ENCODE results near the gene WDR5.

DNA sequence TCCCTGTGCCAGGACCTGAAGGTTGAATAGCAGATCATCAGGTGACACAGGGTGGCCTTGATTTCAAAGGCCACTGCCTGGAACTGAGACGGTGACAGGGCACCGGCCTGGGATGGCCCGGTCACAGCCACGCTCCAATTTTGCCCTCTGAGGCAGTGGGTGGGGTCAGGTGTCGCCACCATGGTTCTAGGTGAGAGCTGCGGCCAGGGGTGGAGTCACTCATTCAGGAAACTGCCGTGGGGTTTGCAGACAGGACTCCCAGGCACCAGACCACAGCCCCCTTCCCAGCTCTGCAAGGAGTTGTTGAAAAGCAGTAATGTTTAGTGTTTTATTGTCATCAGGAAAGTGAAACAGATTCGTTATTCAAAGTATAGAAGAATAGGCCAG is 45.8 kb downstream of the WDR5 start:
- TF ChIP-seq, protein P1, sequence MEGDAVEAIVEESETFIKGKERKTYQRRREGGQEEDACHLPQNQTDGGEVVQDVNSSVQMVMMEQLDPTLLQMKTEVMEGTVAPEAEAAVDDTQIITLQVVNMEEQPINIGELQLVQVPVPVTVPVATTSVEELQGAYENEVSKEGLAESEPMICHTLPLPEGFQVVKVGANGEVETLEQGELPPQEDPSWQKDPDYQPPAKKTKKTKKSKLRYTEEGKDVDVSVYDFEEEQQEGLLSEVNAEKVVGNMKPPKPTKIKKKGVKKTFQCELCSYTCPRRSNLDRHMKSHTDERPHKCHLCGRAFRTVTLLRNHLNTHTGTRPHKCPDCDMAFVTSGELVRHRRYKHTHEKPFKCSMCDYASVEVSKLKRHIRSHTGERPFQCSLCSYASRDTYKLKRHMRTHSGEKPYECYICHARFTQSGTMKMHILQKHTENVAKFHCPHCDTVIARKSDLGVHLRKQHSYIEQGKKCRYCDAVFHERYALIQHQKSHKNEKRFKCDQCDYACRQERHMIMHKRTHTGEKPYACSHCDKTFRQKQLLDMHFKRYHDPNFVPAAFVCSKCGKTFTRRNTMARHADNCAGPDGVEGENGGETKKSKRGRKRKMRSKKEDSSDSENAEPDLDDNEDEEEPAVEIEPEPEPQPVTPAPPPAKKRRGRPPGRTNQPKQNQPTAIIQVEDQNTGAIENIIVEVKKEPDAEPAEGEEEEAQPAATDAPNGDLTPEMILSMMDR (IDR thresholded peaks at IDR 0.05) = no peak
- no peak for TF ChIP-seq EP300 (IDR thresholded peaks at IDR 0.05)
- no peak for TF ChIP-seq POLR2A (IDR thresholded peaks at IDR 0.05)
- no peak for TF ChIP-seq POLR2AphosphoS5 (IDR thresholded peaks at IDR 0.05)
